ENCODE measurements around the gene CCDC51. TPM values are rescaled to one million over a fixed set of nuclear protein-coding genes. Genes with fewer than 3 reads are reported as not detected.
A peak's percentile ranks its signal among the peaks of the same experiment; 100 is the strongest.

Gene CCDC51
- total RNA-seq (2021; ENCODE audit: unreplicated experiment) (29.3 TPM), Bru-seq, nascent RNA (percentile 64 among the genes with signal in this experiment), BruChase-seq, experiment 1, labeled RNA remaining after a 6-hour chase (percentile 71 among the genes with signal in this experiment), BruChase-seq, experiment 2, labeled RNA remaining after a 2-hour chase (percentile 77 among the genes with signal in this experiment)
- polyA plus RNA-seq (2012): 21.0 and 26.8 TPM in 2 replicates
- long read RNA-seq, transcript CCDC51-206 (4 exons, 1,461 nt): minor isoform, 8 of 56 reads
- long read RNA-seq, transcript CCDC51-201 (4 exons, 1,560 nt): major isoform, 11 of 56 reads
- long read RNA-seq, partial matches to known transcripts: 9 of 56 reads
- long read RNA-seq, other reads (novel, unspliced or antisense): 25 of 56 reads

GRCh38 chr3:48439820-48440589 lies at the start of gene CCDC51, which contains the start of gene TMA7:
CCDC51 (minus strand) TSS chr3:48440119; CDS start chr3:48435128, 4,991 bp downstream.
TMA7 (plus strand) TSS chr3:48440257; CDS start chr3:48440297, 40 bp downstream.
- H3K4me2 ChIP-seq (ENCODE audit: low read length): peak within 1 kb of the TSS; percentile 75
- BruUV-seq (replicated peaks): no TSS peak
- ChIA-PET CTCF (interaction anchor here (0.8 to 1.7 kb wide), 9 partner anchors 10 to 245 kb away, joined by 3 to 18 read pairs (median 6); partner anchors contain the start of gene PLXNB1), RAD21 (ENCODE audit: low non-redundant PET in 1 of 2, low total read pairs in 2 of 2, uncharacterized antibody in 2 of 2, unreplicated experiment in 2 of 2) (interaction anchor here (0.9 to 1.1 kb wide), 2 partner anchors 117 to 246 kb away, joined by 4 read pairs; partner anchors contain the start of gene PFKFB4 (in 1 of the 2)), POLR2A (interaction anchor here (0.6 to 1.0 kb wide), 4 partner anchors 9 to 589 kb away, joined by 3 to 7 read pairs (median 5); partner anchors contain the start of genes IMPDH2, PLXNB1 and ZNF589)
- peak; percentile 91 for ATAC-seq
- DNase-seq (ENCODE audit: low read depth, low spot score): peak; percentile 96
- TF ChIP-seq ZFX (IDR thresholded peaks at IDR 0.05): peak; percentile 73; the same call in 1 of the 2 replicates
- TF ChIP-seq POLR2A (IDR thresholded peaks at IDR 0.05; ENCODE audit: borderline replicate concordance, extremely low read depth, insufficient read depth, insufficient read length): peak; percentile 68
- TF ChIP-seq, protein P1, sequence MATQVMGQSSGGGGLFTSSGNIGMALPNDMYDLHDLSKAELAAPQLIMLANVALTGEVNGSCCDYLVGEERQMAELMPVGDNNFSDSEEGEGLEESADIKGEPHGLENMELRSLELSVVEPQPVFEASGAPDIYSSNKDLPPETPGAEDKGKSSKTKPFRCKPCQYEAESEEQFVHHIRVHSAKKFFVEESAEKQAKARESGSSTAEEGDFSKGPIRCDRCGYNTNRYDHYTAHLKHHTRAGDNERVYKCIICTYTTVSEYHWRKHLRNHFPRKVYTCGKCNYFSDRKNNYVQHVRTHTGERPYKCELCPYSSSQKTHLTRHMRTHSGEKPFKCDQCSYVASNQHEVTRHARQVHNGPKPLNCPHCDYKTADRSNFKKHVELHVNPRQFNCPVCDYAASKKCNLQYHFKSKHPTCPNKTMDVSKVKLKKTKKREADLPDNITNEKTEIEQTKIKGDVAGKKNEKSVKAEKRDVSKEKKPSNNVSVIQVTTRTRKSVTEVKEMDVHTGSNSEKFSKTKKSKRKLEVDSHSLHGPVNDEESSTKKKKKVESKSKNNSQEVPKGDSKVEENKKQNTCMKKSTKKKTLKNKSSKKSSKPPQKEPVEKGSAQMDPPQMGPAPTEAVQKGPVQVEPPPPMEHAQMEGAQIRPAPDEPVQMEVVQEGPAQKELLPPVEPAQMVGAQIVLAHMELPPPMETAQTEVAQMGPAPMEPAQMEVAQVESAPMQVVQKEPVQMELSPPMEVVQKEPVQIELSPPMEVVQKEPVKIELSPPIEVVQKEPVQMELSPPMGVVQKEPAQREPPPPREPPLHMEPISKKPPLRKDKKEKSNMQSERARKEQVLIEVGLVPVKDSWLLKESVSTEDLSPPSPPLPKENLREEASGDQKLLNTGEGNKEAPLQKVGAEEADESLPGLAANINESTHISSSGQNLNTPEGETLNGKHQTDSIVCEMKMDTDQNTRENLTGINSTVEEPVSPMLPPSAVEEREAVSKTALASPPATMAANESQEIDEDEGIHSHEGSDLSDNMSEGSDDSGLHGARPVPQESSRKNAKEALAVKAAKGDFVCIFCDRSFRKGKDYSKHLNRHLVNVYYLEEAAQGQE (IDR thresholded peaks at IDR 0.05; ENCODE audit: low read depth): no peak
- no peak for TF ChIP-seq RAD21 (IDR thresholded peaks at IDR 0.05; ENCODE audit: low read depth)
- TF ChIP-seq YY1 (IDR thresholded peaks at IDR 0.05; ENCODE audit: extremely low read depth, insufficient replicate concordance, low read depth, low read length): peak; percentile 91
- TF ChIP-seq POLR2AphosphoS5 (IDR thresholded peaks at IDR 0.05; ENCODE audit: low read depth, low read length): peak; percentile 77
- H2AFZ ChIP-seq (ENCODE audit: low read depth, low read length, poor library complexity, severe bottlenecking): no peak within 1 kb of the TSS
- no peaks in the 10 kb centered on the region for H3K9me2 ChIP-seq (ENCODE audit: insufficient read depth)
- peaks cover 54% of the 10 kb centered on the region for H3K79me2 ChIP-seq (ENCODE audit: insufficient read depth, low read length)
- peak within 1 kb of the TSS; percentile 97 for H3K9ac ChIP-seq (ENCODE audit: low read length)
- H3K4me3 ChIP-seq (replicated peaks in 1 of 2; ENCODE audit: low read depth in 1 of 2, low read length in 2 of 2): peak within 1 kb of the TSS; percentile 98 to 100
- no peaks in the 10 kb centered on the region for H4K20me1 ChIP-seq (ENCODE audit: insufficient read depth)
- intact Hi-C loops (cut with micrococcal nuclease): no loop called here
- H3K27ac ChIP-seq (ENCODE audit: low read depth, low read length): peak within 1 kb of the TSS; percentile 71
- H3K4me1 ChIP-seq (ENCODE audit: control insufficient read depth in 1 of 2, insufficient read depth in 2 of 2, low read length in 2 of 2): peaks cover 14 to 36% of the 10 kb centered on the region in 2 experiments
- H3K36me3 ChIP-seq (ENCODE audit: control insufficient read depth in 1 of 2, insufficient read depth in 2 of 2, low read length in 2 of 2): peaks cover 16 to 21% of the 10 kb centered on the region in 2 experiments; a peak in 3 of 4 replicates
- no peaks in the 10 kb centered on the region for H3K27me3 ChIP-seq (ENCODE audit: insufficient read depth, low read length)
- H3K9me3 ChIP-seq (ENCODE audit: control insufficient read depth in 1 of 2, insufficient read depth in 1 of 2, low read depth in 1 of 2, low read length in 2 of 2): no peaks in the 10 kb centered on the region
